ENCODE data around the gene UQCRC2. TPM values are rescaled to one million over a fixed set of nuclear protein-coding genes. Genes with fewer than 3 reads are reported as not detected.

Gene UQCRC2
- total and polyA plus RNA-seq, 2 donors (not counting 1 experiment from before 2014, with no cell fraction given) = 84.3 to 150 TPM

DNA sequence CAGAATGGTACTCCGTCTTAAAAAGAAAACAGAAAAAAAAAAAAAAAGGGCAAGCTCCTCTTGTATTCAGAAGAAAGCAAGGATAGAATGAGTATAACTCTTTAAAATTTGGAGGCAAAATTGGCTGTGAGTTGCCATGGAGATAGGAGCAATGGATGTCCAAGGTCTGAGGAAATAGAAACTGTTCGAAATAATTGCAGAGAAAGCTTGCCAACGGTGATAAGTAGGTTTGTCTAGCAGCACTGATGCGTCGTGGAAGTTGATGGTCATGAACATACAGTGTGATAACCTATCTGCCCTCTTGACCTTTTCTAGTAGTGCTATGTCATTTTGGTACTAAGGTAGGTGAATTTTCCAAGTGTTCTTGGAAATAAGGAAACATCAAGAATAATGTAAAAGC lies 57.7 kb downstream of the UQCRC2 start:
- no peak for DNase-seq
- ChIA-PET CTCF (interaction anchor here (15.3 kb wide), 1 partner anchor 67 kb away, joined by 290 read pairs; no protein-coding TSS in a partner anchor), POLR2A (no interaction called here)
- intact Hi-C loops (cut with micrococcal nuclease) = no loop called here
- H3K4me2 ChIP-seq (replicated peaks; ENCODE audit: low read depth, low read length, poor library complexity, severe bottlenecking) = no peak overlapping the region
- H3K27me3 ChIP-seq (replicated peaks in 1 of 4; ENCODE audit: control extremely low read depth in 1 of 4, control insufficient read depth in 3 of 4, insufficient read depth in 4 of 4, low read length in 3 of 4) = no peaks in the 10 kb centered on the region
- H3K4me3 Mint-ChIP-seq = no peak overlapping the region
- TF ChIP-seq, protein P1, sequence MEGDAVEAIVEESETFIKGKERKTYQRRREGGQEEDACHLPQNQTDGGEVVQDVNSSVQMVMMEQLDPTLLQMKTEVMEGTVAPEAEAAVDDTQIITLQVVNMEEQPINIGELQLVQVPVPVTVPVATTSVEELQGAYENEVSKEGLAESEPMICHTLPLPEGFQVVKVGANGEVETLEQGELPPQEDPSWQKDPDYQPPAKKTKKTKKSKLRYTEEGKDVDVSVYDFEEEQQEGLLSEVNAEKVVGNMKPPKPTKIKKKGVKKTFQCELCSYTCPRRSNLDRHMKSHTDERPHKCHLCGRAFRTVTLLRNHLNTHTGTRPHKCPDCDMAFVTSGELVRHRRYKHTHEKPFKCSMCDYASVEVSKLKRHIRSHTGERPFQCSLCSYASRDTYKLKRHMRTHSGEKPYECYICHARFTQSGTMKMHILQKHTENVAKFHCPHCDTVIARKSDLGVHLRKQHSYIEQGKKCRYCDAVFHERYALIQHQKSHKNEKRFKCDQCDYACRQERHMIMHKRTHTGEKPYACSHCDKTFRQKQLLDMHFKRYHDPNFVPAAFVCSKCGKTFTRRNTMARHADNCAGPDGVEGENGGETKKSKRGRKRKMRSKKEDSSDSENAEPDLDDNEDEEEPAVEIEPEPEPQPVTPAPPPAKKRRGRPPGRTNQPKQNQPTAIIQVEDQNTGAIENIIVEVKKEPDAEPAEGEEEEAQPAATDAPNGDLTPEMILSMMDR (IDR thresholded peaks at IDR 0.05) = no peak
- TF ChIP-seq EZH2 (IDR thresholded peaks at IDR 0.05; ENCODE audit: borderline replicate concordance, insufficient read depth, low read depth, low read length, poor library complexity, severe bottlenecking) = no peak
- H3K4me1 Mint-ChIP-seq = peaks cover 56% of the 10 kb centered on the region
- H3K9ac ChIP-seq (ENCODE audit: low read length) = no peak overlapping the region
- no peaks in the 10 kb centered on the region for H3K9me3 ChIP-seq (ENCODE audit: control extremely low read depth in 1 of 3, control insufficient read depth in 2 of 3, insufficient read depth in 1 of 3, low read length in 2 of 3)
- H3K4me3 ChIP-seq (ENCODE audit: control extremely low read depth in 1 of 5, extremely low read depth in 1 of 5, insufficient read depth in 1 of 5, low read depth in 2 of 5, low read length in 4 of 5) = no peak overlapping the region
- peaks cover 67% of the 10 kb centered on the region for H3K79me2 ChIP-seq (ENCODE audit: control insufficient read depth, insufficient read depth, low read length)
- H3K27ac ChIP-seq (ENCODE audit: low read length in 2 of 2) = no peak overlapping the region
- no peaks in the 10 kb centered on the region for H3K9me3 Mint-ChIP-seq (ENCODE audit: insufficient read depth)
- ATAC-seq (ENCODE audit: low read depth) = no peak
- H2AFZ ChIP-seq (ENCODE audit: insufficient read depth, low read depth, low read length, poor library complexity, severe bottlenecking) = no peak overlapping the region
- 96% methylated on average over 5 of the region's 5 CpGs for WGBS (ENCODE audit: insufficient coverage)
- no peaks in the 10 kb centered on the region for H3K27me3 Mint-ChIP-seq
- no peak overlapping the region for H3K27ac Mint-ChIP-seq
- H3K4me1 ChIP-seq (ENCODE audit: control insufficient read depth in 2 of 2, insufficient read depth in 2 of 2, low read length in 2 of 2) = peaks cover 31 to 38% of the 10 kb centered on the region in 2 donors
- no peaks in the 10 kb centered on the region for H3K36me3 ChIP-seq (replicated peaks in 1 of 2; ENCODE audit: control extremely low read depth in 1 of 2, control insufficient read depth in 1 of 2, extremely low read depth in 1 of 2, insufficient read depth in 2 of 2, low read length in 1 of 2)
- H4K20me1 ChIP-seq (ENCODE audit: control insufficient read depth, insufficient read depth, low read length, poor library complexity, severe bottlenecking) = peaks cover 30% of the 10 kb centered on the region

DNA sequence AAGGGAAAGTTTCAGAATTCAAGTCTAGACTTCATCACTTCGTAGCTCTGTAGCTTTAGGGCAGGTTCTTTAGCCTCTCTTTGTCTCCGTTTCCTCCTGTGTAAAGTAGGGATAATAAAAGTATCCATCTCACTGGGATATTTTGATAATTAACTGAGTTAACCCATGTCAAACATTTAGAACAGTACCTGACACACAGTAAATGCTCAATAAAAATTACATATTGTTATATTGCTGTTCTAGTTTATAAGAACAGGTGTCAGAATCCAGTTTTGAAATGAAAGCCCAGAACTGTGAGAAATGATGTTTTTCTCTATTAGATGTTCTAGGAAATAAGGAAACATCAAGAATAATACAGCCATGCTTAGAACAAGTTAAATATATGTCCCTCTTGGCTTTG lies 59.1 kb downstream of the UQCRC2 start:
- H3K36me3 ChIP-seq (replicated peaks in 1 of 2; ENCODE audit: control extremely low read depth in 1 of 2, control insufficient read depth in 1 of 2, extremely low read depth in 1 of 2, insufficient read depth in 2 of 2, low read length in 1 of 2) = no peaks in the 10 kb centered on the region
- H2AFZ ChIP-seq (ENCODE audit: insufficient read depth, low read depth, low read length, poor library complexity, severe bottlenecking) = no peak overlapping the region
- no peaks in the 10 kb centered on the region for H3K9me3 ChIP-seq (ENCODE audit: control extremely low read depth in 1 of 3, control insufficient read depth in 2 of 3, insufficient read depth in 1 of 3, low read length in 2 of 3)
- peaks cover 40% of the 10 kb centered on the region for H4K20me1 ChIP-seq (ENCODE audit: control insufficient read depth, insufficient read depth, low read length, poor library complexity, severe bottlenecking)
- no peak overlapping the region for H3K27ac Mint-ChIP-seq
- no peak for ATAC-seq (ENCODE audit: low read depth)
- peaks cover 67% of the 10 kb centered on the region for H3K79me2 ChIP-seq (ENCODE audit: control insufficient read depth, insufficient read depth, low read length)
- no peak for TF ChIP-seq EZH2 (IDR thresholded peaks at IDR 0.05; ENCODE audit: borderline replicate concordance, insufficient read depth, low read depth, low read length, poor library complexity, severe bottlenecking)
- TF ChIP-seq, protein P1 (IDR thresholded peaks at IDR 0.05) = no peak
- H3K9me3 Mint-ChIP-seq (ENCODE audit: insufficient read depth) = no peaks in the 10 kb centered on the region
- H3K4me2 ChIP-seq (replicated peaks; ENCODE audit: low read depth, low read length, poor library complexity, severe bottlenecking) = no peak overlapping the region
- no peak overlapping the region for H3K9ac ChIP-seq (ENCODE audit: low read length)
- H3K4me3 ChIP-seq (ENCODE audit: control extremely low read depth in 1 of 5, extremely low read depth in 1 of 5, insufficient read depth in 1 of 5, low read depth in 2 of 5, low read length in 4 of 5) = no peak overlapping the region
- intact Hi-C loops (cut with micrococcal nuclease) = no loop called here
- no peaks in the 10 kb centered on the region for H3K27me3 ChIP-seq (replicated peaks in 1 of 4; ENCODE audit: control extremely low read depth in 1 of 4, control insufficient read depth in 3 of 4, insufficient read depth in 4 of 4, low read length in 3 of 4)
- ChIA-PET CTCF (interaction anchor here (0.6 to 1.8 kb wide), 6 partner anchors 12 to 1283 kb away, joined by 3 to 11 read pairs (median 4); partner anchors contain the start of gene PDZD9), POLR2A (interaction anchor here (0.6 to 0.7 kb wide), 4 partner anchors 10 to 174 kb away, joined by 4 to 6 read pairs (median 5); no protein-coding TSS in a partner anchor)
- H3K27ac ChIP-seq (ENCODE audit: low read length in 2 of 2) = no peak overlapping the region
- H3K4me1 Mint-ChIP-seq = peaks cover 54% of the 10 kb centered on the region
- peaks cover 23 to 29% of the 10 kb centered on the region in 2 donors for H3K4me1 ChIP-seq (ENCODE audit: control insufficient read depth in 2 of 2, insufficient read depth in 2 of 2, low read length in 2 of 2)
- WGBS (ENCODE audit: insufficient coverage) = no CpG with 5 or more reads among the region's 2 CpGs
- DNase-seq = no peak
- no peaks in the 10 kb centered on the region for H3K27me3 Mint-ChIP-seq
- H3K4me3 Mint-ChIP-seq = no peak overlapping the region
